Neuronal stem cell (in vitro differentiated cells): ENCODE measurements around the gene RELN.

ENCODE experiments used
- DNase-seq: peaks from one replicate; pipeline ENCODE4 v3.0.0-alpha.2; 2013; ENCODE audit warnings: low spot score
- H2AFZ ChIP-seq: one replicate; pipeline ENCODE4 v1.6.1; 2013; ENCODE audit warnings: mild to moderate bottlenecking, low read length, inconsistent platforms
- H2AK5ac ChIP-seq: 2 replicates; pipeline ENCODE4 v1.6.1; 2013; ENCODE audit warnings: low read depth, mild to moderate bottlenecking, inconsistent platforms, low read length, moderate library complexity, mixed read lengths
- H2BK120ac ChIP-seq: 2 replicates; pipeline ENCODE4 v1.6.1; 2013; ENCODE audit warnings: low read depth, mild to moderate bottlenecking, inconsistent platforms, low read length, moderate library complexity, mixed read lengths
- H2BK12ac ChIP-seq: one replicate; pipeline ENCODE4 v1.6.1; 2013; ENCODE audit warnings: low read length, inconsistent platforms
- H2BK15ac ChIP-seq: 2 replicates; pipeline ENCODE4 v1.6.1; 2013; ENCODE audit warnings: mild to moderate bottlenecking, low read length, inconsistent platforms, mixed read lengths
- H2BK5ac ChIP-seq: one replicate; pipeline ENCODE4 v1.6.1; 2013; ENCODE audit warnings: inconsistent platforms, mild to moderate bottlenecking, low read length, moderate library complexity
- H3K14ac ChIP-seq: one replicate; pipeline ENCODE4 v1.6.1; 2013; ENCODE audit warnings: low read length, inconsistent platforms
- H3K18ac ChIP-seq: 2 replicates; pipeline ENCODE4 v1.6.1; 2013; ENCODE audit warnings: low read length, inconsistent platforms
- H3K23ac ChIP-seq: 2 replicates; pipeline ENCODE4 v1.6.1; 2013; ENCODE audit warnings: low read depth, mild to moderate bottlenecking, mixed read lengths, low read length, inconsistent platforms; ENCODE audit not compliant: poor library complexity
- H3K27ac ChIP-seq: replicated peaks from 3 replicates; pipeline ENCODE4 v1.5.1; 2013; ENCODE audit warnings: low read length, inconsistent platforms
- H3K27me3 ChIP-seq, 3 experiments: 2 replicates each; pipeline ENCODE4 v1.6.1; 2013; ENCODE audit warnings: low read length in 3 of 3, mild to moderate bottlenecking in 2 of 3, inconsistent platforms in 1 of 3, low read depth in 1 of 3, mixed read lengths in 1 of 3, moderate library complexity in 1 of 3; ENCODE audit not compliant: control insufficient read depth in 3 of 3, insufficient read depth in 3 of 3
- H3K36me3 ChIP-seq, 2 donors: replicated peaks in 1 of 2; 2 replicates each; pipeline ENCODE4 v1.6.1; 2013; ENCODE audit warnings: low read length in 2 of 2; ENCODE audit not compliant: control insufficient read depth in 2 of 2, insufficient read depth in 2 of 2
- H3K4ac ChIP-seq: 2 replicates; pipeline ENCODE4 v1.6.1; 2013; ENCODE audit warnings: inconsistent platforms, mild to moderate bottlenecking, low read length, moderate library complexity
- H3K4me1 ChIP-seq, 2 donors: 1 replicate in 1 of 2; 2 replicates in 1 of 2; pipeline ENCODE4 v1.6.1; 2013; ENCODE audit warnings: low read length in 2 of 2, low read depth in 1 of 2; ENCODE audit not compliant: control insufficient read depth in 2 of 2, insufficient read depth in 1 of 2
- H3K4me2 ChIP-seq: one replicate; pipeline ENCODE4 v1.6.1; 2013; ENCODE audit warnings: mild to moderate bottlenecking, low read length, inconsistent platforms; ENCODE audit not compliant: insufficient read depth, poor library complexity, severe bottlenecking
- H3K4me3 ChIP-seq, 2 donors: 2 replicates each; pipeline ENCODE4 v1.5.1; 2013; ENCODE audit warnings: low read length in 2 of 2, mild to moderate bottlenecking in 2 of 2, inconsistent platforms in 1 of 2, moderate library complexity in 1 of 2
- H3K79me1 ChIP-seq: one replicate; pipeline ENCODE4 v1.6.1; 2013; ENCODE audit warnings: low read depth, mild to moderate bottlenecking, inconsistent platforms, low read length, moderate library complexity
- H3K9ac ChIP-seq: one replicate; pipeline ENCODE4 v1.6.1; 2013; ENCODE audit warnings: mild to moderate bottlenecking, low read depth, low read length, inconsistent platforms; ENCODE audit not compliant: poor library complexity
- H3K9me3 ChIP-seq, 2 donors: replicated peaks in 1 of 2; 2 replicates each; pipeline versions ENCODE3 to v1.6.1; 2013; ENCODE audit warnings: low read length in 2 of 2, mild to moderate bottlenecking in 2 of 2, inconsistent platforms in 1 of 2, low read depth in 1 of 2, mixed read lengths in 1 of 2, moderate library complexity in 1 of 2; ENCODE audit not compliant: control insufficient read depth in 2 of 2, insufficient read depth in 1 of 2
- H4K8ac ChIP-seq: one replicate; pipeline ENCODE4 v1.6.1; 2013; ENCODE audit warnings: low read depth, mild to moderate bottlenecking, inconsistent platforms, low read length, moderate library complexity
- H4K91ac ChIP-seq: one replicate; pipeline ENCODE4 v1.6.1; 2013; ENCODE audit warnings: low read length, low read depth, mild to moderate bottlenecking, inconsistent platforms; ENCODE audit not compliant: poor library complexity
- WGBS, 2 donors: extraction: QIAGEN DNeasy Blood & Tissue Kit; methylation state at CpG; one replicate each; pipeline ENCODE4 v1.1.7; 2013; ENCODE audit warnings: missing lambda C conversion rate in 2 of 2, mixed read lengths in 1 of 2; ENCODE audit not compliant: insufficient read length in 2 of 2, insufficient replicate concordance in 1 of 2; ENCODE audit errors: extremely low coverage in 2 of 2; 5-methylcytosine and 5-hydroxymethylcytosine counted together

The RELN gene

GRCh38 chr7:103795107-103795506 lies 194.4 kb downstream of the RELN start:
- Histone ChIP-seq H3K18ac (no peak overlapping the region), H3K4me3 (no peak overlapping the region), H3K9ac (no peak overlapping the region), H3K14ac (no peak overlapping the region), H3K4me1 (no peaks in the 10 kb centered on the region), H3K27ac (no peak overlapping the region), H2BK5ac (no peak overlapping the region), H3K23ac (no peak overlapping the region), H2AK5ac (no peak overlapping the region), H3K4ac (no peak overlapping the region), H4K8ac (no peak overlapping the region), H3K27me3 (no peaks in the 10 kb centered on the region), H4K91ac (no peak overlapping the region), H3K79me1 (no peaks in the 10 kb centered on the region), H2BK120ac (no peak overlapping the region), H2BK12ac (no peak overlapping the region), H2AFZ (no peak overlapping the region), H2BK15ac (no peak overlapping the region), H3K9me3 (no peaks in the 10 kb centered on the region), H3K36me3 (no peaks in the 10 kb centered on the region), H3K4me2 (no peak overlapping the region)
- WGBS, 2 donors: no CpG with 5 or more reads among the region's 1 CpG
- DNase-seq: no peak

GRCh38 chr7:103794424-103794823 lies 195.0 kb downstream of the RELN start:
- no peak overlapping the region for H3K9ac ChIP-seq
- no peak for DNase-seq
- H2AFZ ChIP-seq: no peak overlapping the region
- H2BK15ac ChIP-seq: no peak overlapping the region
- no peaks in the 10 kb centered on the region for H3K4me1 ChIP-seq
- H3K27ac ChIP-seq: no peak overlapping the region
- no peak overlapping the region for H3K4me2 ChIP-seq
- no CpG with 5 or more reads among the region's 1 CpG for WGBS, 2 donors
- H2AK5ac ChIP-seq: no peak overlapping the region
- H3K27me3 ChIP-seq: no peaks in the 10 kb centered on the region
- no peak overlapping the region for H4K91ac ChIP-seq
- H3K23ac ChIP-seq: no peak overlapping the region
- no peaks in the 10 kb centered on the region for H3K9me3 ChIP-seq
- no peak overlapping the region for H3K14ac ChIP-seq
- H3K79me1 ChIP-seq: no peaks in the 10 kb centered on the region
- H3K4ac ChIP-seq: no peak overlapping the region
- no peak overlapping the region for H3K18ac ChIP-seq
- no peak overlapping the region for H2BK12ac ChIP-seq
- H2BK5ac ChIP-seq: no peak overlapping the region
- H3K4me3 ChIP-seq: no peak overlapping the region
- H4K8ac ChIP-seq: no peak overlapping the region
- H2BK120ac ChIP-seq: no peak overlapping the region
- no peaks in the 10 kb centered on the region for H3K36me3 ChIP-seq

DNA sequence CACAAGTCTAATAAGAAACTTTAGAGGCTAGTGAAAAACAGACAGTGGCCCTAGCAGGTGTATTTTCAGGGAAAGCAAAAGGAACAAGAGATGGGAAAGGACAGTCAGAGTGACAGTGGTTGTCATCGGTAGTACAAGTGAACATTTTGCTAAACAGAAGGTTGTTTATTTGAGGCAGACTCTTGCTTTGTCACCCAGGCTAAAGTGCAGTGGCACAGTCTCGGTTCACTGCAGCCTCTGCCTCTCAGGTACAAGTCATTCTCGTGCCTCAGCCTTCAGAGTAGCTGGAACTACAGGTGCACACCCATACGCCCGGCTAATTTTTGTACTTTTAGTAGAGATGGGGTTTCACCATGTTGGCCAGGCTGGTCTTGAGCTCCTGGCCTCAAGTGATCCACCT lies 195.8 kb downstream of the RELN start:
- H3K36me3 ChIP-seq: no peaks in the 10 kb centered on the region
- no CpG with 5 or more reads among the region's 5 CpGs for WGBS, 2 donors
- H3K27me3 ChIP-seq: no peaks in the 10 kb centered on the region
- no peak overlapping the region for H2BK120ac ChIP-seq
- H2BK15ac ChIP-seq: no peak overlapping the region
- H3K27ac ChIP-seq: no peak overlapping the region
- no peak overlapping the region for H3K9ac ChIP-seq
- no peaks in the 10 kb centered on the region for H3K4me1 ChIP-seq
- no peak overlapping the region for H3K18ac ChIP-seq
- no peak overlapping the region for H2BK12ac ChIP-seq
- no peak overlapping the region for H3K23ac ChIP-seq
- no peak overlapping the region for H3K4me2 ChIP-seq
- H3K79me1 ChIP-seq: no peaks in the 10 kb centered on the region
- H3K4ac ChIP-seq: no peak overlapping the region
- H3K4me3 ChIP-seq: no peak overlapping the region
- no peaks in the 10 kb centered on the region for H3K9me3 ChIP-seq
- H3K14ac ChIP-seq: no peak overlapping the region
- no peak overlapping the region for H2AK5ac ChIP-seq
- H4K8ac ChIP-seq: no peak overlapping the region
- no peak overlapping the region for H2AFZ ChIP-seq
- H2BK5ac ChIP-seq: no peak overlapping the region
- DNase-seq: no peak
- H4K91ac ChIP-seq: no peak overlapping the region

- H2AK5ac ChIP-seq: no peak overlapping the region
- no peak overlapping the region for H3K4me2 ChIP-seq
- DNase-seq: no peak
- no peak overlapping the region for H3K4me3 ChIP-seq
- H3K9ac ChIP-seq: no peak overlapping the region
- no peak overlapping the region for H3K18ac ChIP-seq
- H3K27me3 ChIP-seq: no peaks in the 10 kb centered on the region
- no peak overlapping the region for H3K14ac ChIP-seq
- H3K23ac ChIP-seq: no peak overlapping the region
- no peak overlapping the region for H2BK15ac ChIP-seq
- H3K4me1 ChIP-seq: no peaks in the 10 kb centered on the region
- no peaks in the 10 kb centered on the region for H3K36me3 ChIP-seq
- H3K4ac ChIP-seq: no peak overlapping the region
- H2BK120ac ChIP-seq: no peak overlapping the region
- no peak overlapping the region for H2BK5ac ChIP-seq
- no peak overlapping the region for H2BK12ac ChIP-seq
- no peaks in the 10 kb centered on the region for H3K79me1 ChIP-seq
- H3K9me3 ChIP-seq: no peaks in the 10 kb centered on the region
- no peak overlapping the region for H4K8ac ChIP-seq
- no peak overlapping the region for H3K27ac ChIP-seq
- H2AFZ ChIP-seq: no peak overlapping the region
- H4K91ac ChIP-seq: no peak overlapping the region
These were observed 197.6 kb downstream of the RELN start for GRCh38 chr7:103791894-103792293.
